IMR-90 (cell line): Measurements from ENCODE around the gene HCCS. TPM values are rescaled to one million over a fixed set of nuclear protein-coding genes. Genes with fewer than 3 reads are reported as not detected.

Experiments used
- ATAC-seq: fragments of 200-7000 bp; cut with Tn5 transposase; 2 replicates; pipeline ENCODE4 v1.9.1; 2020; ENCODE audit warnings: low read depth, mild to moderate bottlenecking, moderate library complexity
- BruUV-seq: library from RNA; stranded (reverse); fragments of 400-500 nt; replicated peaks from 2 replicates; lab custom pipeline; 2021; lab: Mats Ljungman, UMichigan
- CTCF ChIA-PET: fragments of 300-600 bp; formaldehyde crosslinking; extraction: SDS; loops from one replicate; lab custom pipeline; 2021; ENCODE audit warnings: antibody characterized with exemption; lab: Yijun Ruan, JAX
- POLR2A ChIA-PET: fragments of 300-600 bp; sonication (Branson Sonifier 250); formaldehyde crosslinking; loops from one replicate; lab custom pipeline; 2022; ENCODE audit warnings: antibody characterized with exemption; ENCODE audit not compliant: unreplicated experiment; lab: Charles Lee
- DNase-seq: peaks from one replicate; pipeline ENCODE4 v3.0.0; 2013
- H2AFZ ChIP-seq: replicated peaks from 2 replicates; pipeline ENCODE3; 2013; ENCODE audit warnings: low read length, mild to moderate bottlenecking; ENCODE audit not compliant: poor library complexity
- H2AK5ac ChIP-seq: 2 replicates; pipeline ENCODE4 v1.6.1; 2013; ENCODE audit warnings: low read depth, low read length, inconsistent platforms
- H2AK9ac ChIP-seq: replicated peaks from 2 replicates; pipeline ENCODE3; 2013; ENCODE audit warnings: mild to moderate bottlenecking, low read depth, low read length, moderate library complexity; ENCODE audit not compliant: poor library complexity
- H2BK120ac ChIP-seq: 2 replicates; pipeline ENCODE4 v1.6.1; 2013; ENCODE audit warnings: low read depth, low read length, inconsistent platforms
- H2BK15ac ChIP-seq: 3 replicates; pipeline ENCODE4 v1.6.1; 2013; ENCODE audit warnings: low read depth, low read length, inconsistent platforms
- H2BK20ac ChIP-seq: 2 replicates; pipeline ENCODE4 v1.6.1; 2013; ENCODE audit warnings: low read depth, mild to moderate bottlenecking, inconsistent platforms, low read length, moderate library complexity
- H2BK5ac ChIP-seq: 2 replicates; pipeline ENCODE4 v1.6.1; 2013; ENCODE audit warnings: mild to moderate bottlenecking, low read depth, low read length, inconsistent platforms; ENCODE audit not compliant: poor library complexity, severe bottlenecking
- H3K14ac ChIP-seq: replicated peaks from 2 replicates; pipeline ENCODE4 v1.6.1; 2013; ENCODE audit warnings: low read depth, low read length, inconsistent platforms
- H3K18ac ChIP-seq: 2 replicates; pipeline ENCODE4 v1.6.1; 2013; ENCODE audit warnings: low read depth, low read length, control low read depth
- H3K23ac ChIP-seq: 2 replicates; pipeline ENCODE4 v1.6.1; 2013; ENCODE audit warnings: low read depth, low read length, inconsistent platforms
- H3K27ac ChIP-seq: 2 replicates; pipeline ENCODE4 v1.5.1; 2013; ENCODE audit warnings: mild to moderate bottlenecking, control low read depth, low read length; ENCODE audit not compliant: insufficient read depth
- H3K27me3 ChIP-seq: 2 replicates; pipeline ENCODE4 v1.6.1; 2013; ENCODE audit warnings: low read length; ENCODE audit not compliant: control insufficient read depth, insufficient read depth
- H3K36me3 ChIP-seq: 2 replicates; pipeline ENCODE4 v1.6.1; 2013; ENCODE audit warnings: low read length, mixed read lengths; ENCODE audit not compliant: control insufficient read depth, insufficient read depth
- H3K4ac ChIP-seq: 2 replicates; pipeline ENCODE4 v1.6.1; 2013; ENCODE audit warnings: low read depth, low read length, inconsistent platforms
- H3K4me1 ChIP-seq: 2 replicates; pipeline ENCODE4 v1.6.1; 2013; ENCODE audit warnings: low read length, mixed read lengths; ENCODE audit not compliant: control insufficient read depth, insufficient read depth
- H3K4me2 ChIP-seq: 2 replicates; pipeline ENCODE4 v1.6.1; 2013; ENCODE audit warnings: low read depth, mild to moderate bottlenecking, control low read depth, low read length, moderate library complexity
- H3K4me3 ChIP-seq: 2 replicates; pipeline ENCODE4 v1.5.1; 2013; ENCODE audit warnings: low read depth, mild to moderate bottlenecking, control low read depth, low read length, moderate library complexity; ENCODE audit not compliant: insufficient read depth
- H3K56ac ChIP-seq: 2 replicates; pipeline ENCODE4 v1.6.1; 2013; ENCODE audit warnings: low read length, inconsistent platforms; ENCODE audit not compliant: insufficient read depth; ENCODE audit errors: extremely low read depth
- H3K79me1 ChIP-seq, 2 experiments: 2 replicates each; pipeline ENCODE4 v1.6.1; 2013; ENCODE audit warnings: low read length in 2 of 2, inconsistent platforms in 1 of 2, low read depth in 1 of 2
- H3K9ac ChIP-seq: 2 replicates; pipeline ENCODE4 v1.6.1; 2013; ENCODE audit warnings: low read depth, low read length, control low read depth
- H3K9me1 ChIP-seq: 2 replicates; pipeline ENCODE4 v1.6.1; 2013; ENCODE audit warnings: low read length, inconsistent platforms; ENCODE audit not compliant: insufficient read depth
- H3K9me3 ChIP-seq: 2 replicates; pipeline ENCODE4 v1.6.1; 2013; ENCODE audit warnings: low read length; ENCODE audit not compliant: control insufficient read depth, insufficient read depth
- H4K20me1 ChIP-seq: 2 replicates; pipeline ENCODE4 v1.6.1; 2013; ENCODE audit warnings: low read length, inconsistent platforms; ENCODE audit not compliant: insufficient read depth
- H4K5ac ChIP-seq: 2 replicates; pipeline ENCODE4 v1.6.1; 2013; ENCODE audit warnings: mild to moderate bottlenecking, low read depth, low read length, control low read depth
- H4K8ac ChIP-seq, 2 experiments: 2 replicates each; pipeline ENCODE4 v1.6.1; 2013; ENCODE audit warnings: low read depth in 2 of 2, low read length in 2 of 2, control low read depth in 1 of 2, inconsistent platforms in 1 of 2
- H4K91ac ChIP-seq: 2 replicates; pipeline ENCODE4 v1.6.1; 2013; ENCODE audit warnings: low read depth, low read length, inconsistent platforms; ENCODE audit not compliant: insufficient read depth
- BHLHE40 ChIP-seq: fragments of 150-350 bp; IDR thresholded peaks from 2 replicates; pipeline ENCODE4 v1.6.1; 2016; ENCODE audit warnings: mild to moderate bottlenecking, low read depth, low read length
- CHD1 ChIP-seq: IDR thresholded peaks from 2 replicates; pipeline ENCODE4 v1.6.1; 2012; ENCODE audit warnings: low read depth, low read length, improper control_type of control experiment
- FOS ChIP-seq: fragments of 150-350 bp; IDR thresholded peaks from 2 replicates; pipeline ENCODE4 v1.6.1; 2016; ENCODE audit warnings: low read depth, low read length
- MAZ ChIP-seq: IDR thresholded peaks from 2 replicates; pipeline ENCODE4 v1.6.1; 2012; ENCODE audit warnings: low read depth, mild to moderate bottlenecking, low read length, improper control_type of control experiment, moderate library complexity, borderline replicate concordance
- MXI1 ChIP-seq: IDR thresholded peaks from 2 replicates; pipeline ENCODE4 v1.6.1; 2012; ENCODE audit warnings: low read depth, mild to moderate bottlenecking, low read length, moderate library complexity, borderline replicate concordance
- NFE2L2 ChIP-seq: fragments of 150-350 bp; IDR thresholded peaks from 2 replicates; pipeline ENCODE4 v1.6.1; 2016; ENCODE audit warnings: low read depth, mild to moderate bottlenecking, low read length
- POLR2A ChIP-seq: IDR thresholded peaks from 2 replicates; pipeline ENCODE4 v1.6.1; 2012; ENCODE audit warnings: mild to moderate bottlenecking, low read depth, low read length
- RAD21 ChIP-seq: IDR thresholded peaks from 2 replicates; pipeline ENCODE4 v1.6.1; 2012; ENCODE audit warnings: low read length, improper control_type of control experiment
- RFX5 ChIP-seq: IDR thresholded peaks from 2 replicates; pipeline ENCODE4 v1.8.0; 2012; ENCODE audit warnings: low read depth, mild to moderate bottlenecking, low read length, moderate library complexity
- SMC3 ChIP-seq: fragments of 150-350 bp; IDR thresholded peaks from 2 replicates; pipeline ENCODE4 v1.6.1; 2016; ENCODE audit warnings: low read depth, mild to moderate bottlenecking, antibody characterized with exemption, low read length, moderate library complexity
- WGBS, 2 experiments: methylation state at CpG; one replicate each; pipeline versions ENCODE4 v1.1.5 to v1.1.7; 2013; ENCODE audit warnings: missing lambda C conversion rate in 2 of 2; ENCODE audit not compliant: insufficient read length in 1 of 2; ENCODE audit errors: extremely low coverage in 2 of 2; 5-methylcytosine and 5-hydroxymethylcytosine counted together
- dilution Hi-C: fragments of 300-500 bp; cut with HindIII; formaldehyde crosslinking; loops from one replicate; pipeline ENCODE4 v1.14.3; 2018; ENCODE audit warnings: low sequenced_read_pairs; ENCODE audit not compliant: unreplicated experiment
- in situ Hi-C: fragments of 300-500 bp; cut with MboI; formaldehyde crosslinking; loops from 3 replicates; pipeline ENCODE4 v1.14.3; 2019; ENCODE audit warnings: low sequenced_read_pairs, inconsistent platforms, mixed read lengths
- intact Hi-C: fragments of 100-400 bp; cut with micrococcal nuclease; formaldehyde crosslinking; loops from 2 replicates; pipeline ENCODE4 v1.10.0; 2022
- polyA plus RNA-seq, 3 experiments: library from polyadenylated mRNA; depleted of rRNA; stranded (reverse); fragments of >200 nt; gene quantifications; 2 replicates each; pipeline ENCODE4 v1.2.3, GENCODE V29; 2012; ENCODE audit warnings: low replicate concordance in 1 of 3
- total RNA-seq: library from RNA; depleted of rRNA; stranded (reverse); fragments of >200 nt; gene quantifications from 2 replicates; pipeline ENCODE4 v1.2.3, GENCODE V29; 2012
- TF ChIP-seq, protein P1 (sequence below): conservative IDR thresholded peaks from 2 replicates; pipeline ENCODE4 v1.5.1; 2012; ENCODE audit warnings: mild to moderate bottlenecking, low read depth, low read length, improper control_type of control experiment
- TF ChIP-seq, protein P2 (sequence below): fragments of 150-350 bp; IDR thresholded peaks from 2 replicates; pipeline ENCODE4 v1.6.1; 2017; ENCODE audit warnings: mild to moderate bottlenecking, antibody characterized with exemption, low read length, low read depth

Gene HCCS
- total and polyA plus RNA-seq, 2 of the 4 experiments (the other 2 are of a cell fraction), result 24.0 to 28.6 TPM

DNA sequence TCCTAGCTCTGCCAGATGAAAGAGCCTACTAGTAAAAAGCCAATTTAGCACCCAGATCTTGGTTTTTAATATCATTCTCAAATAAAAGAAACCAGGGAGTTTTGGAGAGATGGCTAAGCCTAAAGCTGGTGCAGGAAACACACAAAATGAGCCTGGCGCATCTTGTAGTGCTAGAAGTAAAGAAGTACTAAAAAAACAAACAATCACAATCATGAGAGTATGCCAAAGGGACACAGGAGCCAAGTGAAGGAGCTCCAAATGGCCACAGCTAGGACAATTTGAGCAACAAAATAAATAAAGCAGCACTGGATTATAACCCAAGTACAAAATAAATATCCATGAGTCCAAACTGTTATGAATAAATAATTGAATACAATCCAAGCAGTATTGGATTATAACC, 37.8 kb upstream of the HCCS start:
- no peak for DNase-seq
- no CpG with 5 or more reads among the region's 1 CpG for WGBS, 2 experiments
- Histone ChIP-seq H3K27ac (no peak overlapping the region), H2AK5ac (no peak overlapping the region), H2AK9ac (no peak overlapping the region), H3K4ac (no peak overlapping the region), H3K4me2 (no peak overlapping the region), H3K9ac (no peak overlapping the region), H3K18ac (no peak overlapping the region), H2AFZ (no peak overlapping the region), H2BK15ac (no peak overlapping the region), H3K4me3 (no peak overlapping the region), H2BK120ac (no peak overlapping the region), H3K23ac (no peak overlapping the region), H2BK5ac (no peak overlapping the region), H3K9me1 (no peaks in the 10 kb centered on the region), H3K4me1 (peaks cover 2% of the 10 kb centered on the region; the same call in 1 of the 2 replicates), H3K27me3 (no peaks in the 10 kb centered on the region), H3K79me1 (no peaks in the 10 kb centered on the region), H3K9me3 (no peaks in the 10 kb centered on the region; the same call in 1 of the 2 replicates), H3K56ac (no peak overlapping the region), H2BK20ac (no peak overlapping the region), H4K8ac (no peak overlapping the region), H4K5ac (no peak overlapping the region), H3K14ac (no peak overlapping the region), H4K20me1 (no peaks in the 10 kb centered on the region), H3K36me3 (no peaks in the 10 kb centered on the region), H4K91ac (no peak overlapping the region)
- intact Hi-C loops, result no loop called here
- no TSS peak for BruUV-seq
- no peak for TF ChIP-seq BHLHE40
- no peak for TF ChIP-seq RAD21
- no peak for TF ChIP-seq POLR2A
- TF ChIP-seq, protein P1, sequence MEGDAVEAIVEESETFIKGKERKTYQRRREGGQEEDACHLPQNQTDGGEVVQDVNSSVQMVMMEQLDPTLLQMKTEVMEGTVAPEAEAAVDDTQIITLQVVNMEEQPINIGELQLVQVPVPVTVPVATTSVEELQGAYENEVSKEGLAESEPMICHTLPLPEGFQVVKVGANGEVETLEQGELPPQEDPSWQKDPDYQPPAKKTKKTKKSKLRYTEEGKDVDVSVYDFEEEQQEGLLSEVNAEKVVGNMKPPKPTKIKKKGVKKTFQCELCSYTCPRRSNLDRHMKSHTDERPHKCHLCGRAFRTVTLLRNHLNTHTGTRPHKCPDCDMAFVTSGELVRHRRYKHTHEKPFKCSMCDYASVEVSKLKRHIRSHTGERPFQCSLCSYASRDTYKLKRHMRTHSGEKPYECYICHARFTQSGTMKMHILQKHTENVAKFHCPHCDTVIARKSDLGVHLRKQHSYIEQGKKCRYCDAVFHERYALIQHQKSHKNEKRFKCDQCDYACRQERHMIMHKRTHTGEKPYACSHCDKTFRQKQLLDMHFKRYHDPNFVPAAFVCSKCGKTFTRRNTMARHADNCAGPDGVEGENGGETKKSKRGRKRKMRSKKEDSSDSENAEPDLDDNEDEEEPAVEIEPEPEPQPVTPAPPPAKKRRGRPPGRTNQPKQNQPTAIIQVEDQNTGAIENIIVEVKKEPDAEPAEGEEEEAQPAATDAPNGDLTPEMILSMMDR, result no peak
- TF ChIP-seq SMC3, result no peak
- TF ChIP-seq MXI1, result no peak
- TF ChIP-seq NFE2L2, result no peak
- TF ChIP-seq RFX5, result no peak
- TF ChIP-seq, protein P2, sequence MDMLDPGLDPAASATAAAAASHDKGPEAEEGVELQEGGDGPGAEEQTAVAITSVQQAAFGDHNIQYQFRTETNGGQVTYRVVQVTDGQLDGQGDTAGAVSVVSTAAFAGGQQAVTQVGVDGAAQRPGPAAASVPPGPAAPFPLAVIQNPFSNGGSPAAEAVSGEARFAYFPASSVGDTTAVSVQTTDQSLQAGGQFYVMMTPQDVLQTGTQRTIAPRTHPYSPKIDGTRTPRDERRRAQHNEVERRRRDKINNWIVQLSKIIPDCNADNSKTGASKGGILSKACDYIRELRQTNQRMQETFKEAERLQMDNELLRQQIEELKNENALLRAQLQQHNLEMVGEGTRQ, result no peak
- no peak for TF ChIP-seq CHD1
- no peak for TF ChIP-seq FOS
- TF ChIP-seq MAZ, result no peak
- in situ Hi-C loops, result no loop called here
- ChIA-PET POLR2A (no interaction called here), CTCF (no interaction called here)
- dilution Hi-C loops, result no loop called here
- no peak for ATAC-seq
